Testis (tissue), 3 donors: ENCODE results near the gene KIF25. TPM values are rescaled to one million over a fixed set of nuclear protein-coding genes. Genes with fewer than 3 reads are reported as not detected.

ENCODE experiments used
- DNase-seq: peaks from one replicate; pipeline ENCODE4 v3.0.0-alpha.2; 2019
- H3K27ac ChIP-seq, 2 donors: fragments of 200-600 bp; sonication (generic); one replicate each; pipeline ENCODE4 v1.5.1; 2019
- H3K27me3 ChIP-seq: fragments of 200-600 bp; sonication (generic); one replicate; pipeline ENCODE4 v1.5.1; 2019
- H3K36me3 ChIP-seq: fragments of 200-600 bp; sonication (generic); one replicate; pipeline ENCODE4 v1.5.1; 2017; ENCODE audit warnings: low read depth; ENCODE audit errors: missing control alignments
- H3K4me1 ChIP-seq: fragments of 200-600 bp; sonication (generic); one replicate; pipeline ENCODE4 v1.5.1; 2019
- H3K4me3 ChIP-seq, 2 donors: fragments of 200-600 bp; sonication (generic); one replicate each; pipeline ENCODE4 v1.5.1; 2017 to 2019
- H3K9me3 ChIP-seq: fragments of 200-600 bp; sonication (generic); one replicate; pipeline ENCODE4 v1.5.1; 2017
- POLR2A ChIP-seq: fragments of 450-650 bp; IDR thresholded peaks from one replicate; pipeline ENCODE4 v1.6.1; 2017; ENCODE audit warnings: antibody characterized with exemption, mild to moderate bottlenecking, moderate library complexity
- WGBS, 2 donors: methylation state at CpG; one replicate each; pipeline ENCODE4 v1.1.5; 2018; 5-methylcytosine and 5-hydroxymethylcytosine counted together
- intact Hi-C: fragments of 100-400 bp; cut with DNase I; formaldehyde crosslinking; loops from one replicate; pipeline ENCODE4 v1.15.1; 2023; ENCODE audit warnings: low total_unique reads
- polyA plus RNA-seq: library from polyadenylated mRNA; stranded (reverse); fragments of 350-450 nt; fragmentation: Illumina TruSeq; extraction: RNeasy Lipid Tissue Mini Kit (QIAGEN cat#74804); gene quantifications from one replicate; pipeline ENCODE4 v1.2.3, GENCODE V29; 2014; ENCODE audit warnings: low read depth, low replicate concordance; ENCODE audit not compliant: insufficient read depth
- total RNA-seq, 2 donors: library from RNA; depleted of rRNA; stranded (reverse); fragments of >200 nt; gene quantifications; one replicate each; pipeline ENCODE4 v1.2.3, GENCODE V29; 2016
- TF ChIP-seq, protein P1 (sequence below), 3 experiments: fragments of 450-650 bp in 2 of 3; fragments of 200-600 bp in 1 of 3; sonication (generic) in 1 of 3; IDR thresholded peaks; one replicate each; pipeline ENCODE4 v1.5.1; 2016 to 2019; ENCODE audit warnings: antibody characterized with exemption in 3 of 3, mild to moderate bottlenecking in 2 of 3, moderate library complexity in 1 of 3

KIF25 gene
- total and polyA plus RNA-seq, 3 donors from 2014 or later, result 1.1 to 5.0 (median 1.6) TPM

DNA sequence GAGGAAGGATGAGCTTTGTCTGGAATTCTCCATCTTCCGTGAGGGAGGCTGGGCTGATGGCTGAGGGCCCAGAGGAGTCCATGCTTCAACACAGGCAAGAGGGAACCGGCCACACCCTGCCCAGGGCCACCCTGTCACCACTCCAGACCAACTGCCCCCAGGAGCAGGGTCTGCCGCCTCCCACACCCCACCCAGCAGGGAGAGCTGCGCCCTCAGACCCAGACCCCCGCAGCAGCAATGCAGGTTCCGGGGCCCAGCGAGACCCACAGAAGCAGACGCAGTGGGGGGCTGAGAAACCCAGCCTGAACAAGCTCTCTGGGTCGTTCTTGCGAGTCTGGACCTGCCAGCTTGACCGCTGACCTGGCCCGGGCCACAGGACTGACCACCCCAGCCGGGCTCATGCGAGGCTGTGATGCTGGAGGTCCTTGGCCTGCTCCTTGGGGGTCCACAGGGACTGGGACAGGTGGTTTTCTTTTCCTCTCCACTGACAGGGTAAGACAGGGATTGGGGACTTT is 56.5 kb downstream of the KIF25 start:
- DNase-seq, result no peak
- H3K27ac ChIP-seq, result no peak overlapping the region
- intact Hi-C loops, result no loop called here
- H3K4me3 ChIP-seq, result no peak overlapping the region
- H3K4me1 ChIP-seq, result peaks cover 29% of the 10 kb centered on the region
- H3K36me3 ChIP-seq, result no peaks in the 10 kb centered on the region
- no peaks in the 10 kb centered on the region for H3K9me3 ChIP-seq
- TF ChIP-seq, protein P1, sequence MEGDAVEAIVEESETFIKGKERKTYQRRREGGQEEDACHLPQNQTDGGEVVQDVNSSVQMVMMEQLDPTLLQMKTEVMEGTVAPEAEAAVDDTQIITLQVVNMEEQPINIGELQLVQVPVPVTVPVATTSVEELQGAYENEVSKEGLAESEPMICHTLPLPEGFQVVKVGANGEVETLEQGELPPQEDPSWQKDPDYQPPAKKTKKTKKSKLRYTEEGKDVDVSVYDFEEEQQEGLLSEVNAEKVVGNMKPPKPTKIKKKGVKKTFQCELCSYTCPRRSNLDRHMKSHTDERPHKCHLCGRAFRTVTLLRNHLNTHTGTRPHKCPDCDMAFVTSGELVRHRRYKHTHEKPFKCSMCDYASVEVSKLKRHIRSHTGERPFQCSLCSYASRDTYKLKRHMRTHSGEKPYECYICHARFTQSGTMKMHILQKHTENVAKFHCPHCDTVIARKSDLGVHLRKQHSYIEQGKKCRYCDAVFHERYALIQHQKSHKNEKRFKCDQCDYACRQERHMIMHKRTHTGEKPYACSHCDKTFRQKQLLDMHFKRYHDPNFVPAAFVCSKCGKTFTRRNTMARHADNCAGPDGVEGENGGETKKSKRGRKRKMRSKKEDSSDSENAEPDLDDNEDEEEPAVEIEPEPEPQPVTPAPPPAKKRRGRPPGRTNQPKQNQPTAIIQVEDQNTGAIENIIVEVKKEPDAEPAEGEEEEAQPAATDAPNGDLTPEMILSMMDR (IDR thresholded peaks at IDR 0.05), result no peak
- no peak for TF ChIP-seq POLR2A
- WGBS, 2 donors, result 92 to 94% methylated on average over 13 to 14 of the region's 14 CpGs
- no peaks in the 10 kb centered on the region for H3K27me3 ChIP-seq

DNA sequence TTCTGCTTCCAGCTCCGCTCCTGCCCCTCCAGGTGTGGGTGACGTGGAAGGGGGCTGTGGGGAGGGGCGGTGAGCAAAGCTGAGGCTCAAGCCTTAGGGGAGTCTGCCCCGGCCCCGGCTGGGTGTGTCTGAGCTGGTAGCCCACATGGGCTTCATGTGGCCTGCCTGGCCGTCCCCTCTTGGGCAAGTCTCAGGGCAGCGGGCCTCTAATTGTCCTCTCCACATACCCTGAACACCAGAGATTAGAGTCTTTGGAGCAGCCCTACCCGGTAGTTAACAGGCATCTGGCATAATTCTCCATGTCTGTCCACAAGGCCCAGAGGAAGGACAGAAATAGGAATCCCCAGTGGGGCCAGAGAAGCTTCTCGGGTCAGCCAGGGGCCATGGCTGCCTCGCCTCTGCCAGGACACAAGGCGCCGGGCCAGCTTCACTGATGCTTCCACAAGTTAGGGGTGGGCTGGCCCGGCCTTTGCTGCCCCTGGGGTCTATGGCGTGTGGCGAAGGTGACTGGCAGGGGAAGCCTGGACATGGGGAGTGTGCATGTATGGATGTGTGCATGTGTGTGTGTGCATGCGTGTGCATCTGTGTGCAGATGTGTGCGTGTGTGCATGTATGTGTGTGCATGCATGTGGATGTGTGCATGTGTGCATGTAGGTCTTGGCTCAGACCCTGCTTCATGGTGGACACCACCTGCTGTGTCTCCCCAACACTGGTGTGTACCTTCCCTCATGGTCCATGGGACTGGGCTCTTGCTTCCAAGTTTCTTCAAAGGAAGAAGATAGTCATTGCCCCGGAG is 57.5 kb downstream of the KIF25 start:
- 66 to 73% methylated on average over 13 to 18 of the region's 18 CpGs for WGBS, 2 donors
- Histone ChIP-seq H3K4me3 (no peak overlapping the region), H3K9me3 (no peaks in the 10 kb centered on the region), H3K27ac (no peak overlapping the region), H3K4me1 (peaks cover 19% of the 10 kb centered on the region), H3K27me3 (no peaks in the 10 kb centered on the region), H3K36me3 (no peaks in the 10 kb centered on the region)
- no peak for DNase-seq
- TF ChIP-seq, protein P1 (IDR thresholded peaks at IDR 0.05), result no peak
- TF ChIP-seq POLR2A, result no peak
- intact Hi-C loops, result no loop called here

DNA sequence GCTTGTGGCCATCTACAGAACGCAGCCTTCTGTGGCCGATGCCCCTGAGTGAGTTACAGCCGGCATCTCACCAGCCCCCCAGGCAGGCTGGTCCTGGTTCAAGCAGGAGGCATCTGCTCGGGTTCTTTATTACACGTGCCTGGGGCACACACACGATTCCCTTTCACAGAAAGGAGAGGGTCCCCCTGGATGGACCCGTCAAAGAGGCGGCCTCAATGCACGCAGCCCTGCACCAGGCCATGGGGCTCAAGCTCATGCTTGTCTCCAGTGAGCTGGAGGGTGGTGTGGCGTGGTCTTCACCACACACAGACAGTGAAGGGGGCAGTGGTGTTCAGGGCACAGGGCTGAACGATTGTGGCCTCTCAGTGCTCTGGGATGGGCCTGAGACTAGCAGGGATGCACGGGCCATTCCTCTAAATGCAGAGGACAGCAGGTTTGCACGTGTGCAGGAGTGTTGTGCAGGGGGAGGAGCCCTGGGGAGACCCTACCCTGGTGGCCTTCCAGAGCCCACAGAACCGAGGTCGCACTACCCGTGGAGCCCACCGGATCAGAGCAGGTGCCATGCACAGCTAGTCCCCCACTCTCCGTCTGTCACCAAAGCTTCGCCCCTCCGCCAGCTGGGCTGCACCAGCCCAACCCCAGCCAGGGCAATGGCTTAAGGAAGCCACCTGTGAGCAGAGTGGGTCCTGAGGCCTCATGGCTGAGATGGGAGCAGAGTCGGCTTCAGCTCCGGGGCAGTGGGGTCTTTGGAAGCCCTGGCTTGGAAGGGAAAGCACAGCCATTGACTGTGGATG is 58.4 kb downstream of the KIF25 start:
- intact Hi-C loops, result no loop called here
- Histone ChIP-seq H3K4me1 (peaks cover 17% of the 10 kb centered on the region), H3K4me3 (no peak overlapping the region), H3K36me3 (no peaks in the 10 kb centered on the region), H3K9me3 (no peaks in the 10 kb centered on the region), H3K27ac (no peak overlapping the region), H3K27me3 (no peaks in the 10 kb centered on the region)
- no peak for TF ChIP-seq POLR2A
- TF ChIP-seq, protein P1 (IDR thresholded peaks at IDR 0.05), result no peak
- no peak for DNase-seq
- WGBS, 2 donors, result 93% methylated on average over 16 to 20 of the region's 22 CpGs

DNA sequence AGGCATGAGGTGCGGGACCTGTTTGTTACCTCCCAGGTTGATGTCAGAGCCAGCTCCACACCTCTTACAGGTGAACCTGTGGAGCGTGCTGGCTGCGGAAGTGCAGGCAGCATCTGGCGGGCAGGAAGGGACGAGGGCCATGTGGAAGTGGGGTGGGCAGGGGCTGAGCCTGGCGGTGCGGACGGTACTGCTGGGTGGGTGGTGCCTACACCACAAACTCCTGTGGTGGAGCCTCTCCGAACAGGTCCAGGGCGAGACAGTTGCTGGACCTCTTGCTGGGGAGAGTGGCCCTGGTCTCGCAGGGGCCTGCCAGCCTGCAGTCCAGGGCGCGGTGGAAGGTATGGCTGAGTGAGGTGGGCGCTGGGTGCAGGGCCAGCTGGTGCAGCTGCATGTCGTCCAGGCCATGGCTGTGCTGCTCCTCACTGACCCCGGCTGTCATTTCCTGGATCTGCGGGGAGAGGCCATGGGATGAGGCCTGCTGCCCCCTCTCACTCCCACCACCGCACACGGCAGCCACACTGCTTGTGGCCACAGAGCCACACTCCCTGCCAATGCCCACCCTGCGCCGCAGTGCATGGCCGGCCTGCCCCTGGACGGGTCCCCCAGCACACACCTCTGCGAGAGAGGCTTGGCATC is 59.5 kb downstream of the KIF25 start:
- peaks cover 15% of the 10 kb centered on the region for H3K4me1 ChIP-seq
- no peaks in the 10 kb centered on the region for H3K9me3 ChIP-seq
- no peak overlapping the region for H3K4me3 ChIP-seq
- TF ChIP-seq, protein P1 (IDR thresholded peaks at IDR 0.05), result no peak
- TF ChIP-seq POLR2A, result no peak
- H3K27ac ChIP-seq, result no peak overlapping the region
- intact Hi-C loops, result no loop called here
- DNase-seq, result no peak
- H3K36me3 ChIP-seq, result no peaks in the 10 kb centered on the region
- no peaks in the 10 kb centered on the region for H3K27me3 ChIP-seq
- WGBS, 2 donors, result 83 to 88% methylated on average over 10 to 24 of the region's 24 CpGs
